HG02840 (cell line): ENCODE data around the gene DVL2.

Experiments
- ATAC-seq: cut with Tn5 transposase; IDR thresholded peaks from one replicate; pipeline ENCODE4 v1.9.1; 2021; ENCODE audit warnings: mild to moderate bottlenecking, moderate library complexity, moderate number of reproducible peaks; ENCODE audit not compliant: unreplicated experiment, low FRiP score

Gene DVL2

GRCh38 chr17:7234083-7234951, at the start of gene DVL2:
Gene DVL2, minus strand, starts transcription at chr17:7234517. Its CDS starts 255 bp downstream, at chr17:7234262.
- ATAC-seq, result peak; percentile 57

GRCh38 chr17:7283471-7284216, 49.3 kb upstream of the DVL2 start:
- ATAC-seq, result no peak

GRCh38 chr17:7282752-7283321, 48.5 kb upstream of the DVL2 start:
- no peak for ATAC-seq

- ATAC-seq, result no peak
Observed at GRCh38 chr17:7281953-7282751, 47.8 kb upstream of the DVL2 start.

- peak; percentile 50 for ATAC-seq
Observed at GRCh38 chr17:7281074-7281952, 47.0 kb upstream of the DVL2 start, which contains the start of gene SLC2A4. Gene SLC2A4, plus strand, starts transcription at chr17:7281718. Its CDS starts 217 bp downstream, at chr17:7281935.

GRCh38 chr17:7280519-7281073, 46.3 kb upstream of the DVL2 start:
- peak; percentile 51 for ATAC-seq

GRCh38 chr17:7279448-7279847, 45.1 kb upstream of the DVL2 start:
- no peak for ATAC-seq

- no peak for ATAC-seq
Observed at GRCh38 chr17:7266784-7267183, 32.5 kb upstream of the DVL2 start.

GRCh38 chr17:7263801-7264078, 29.4 kb upstream of the DVL2 start:
- no peak for ATAC-seq

- no peak for ATAC-seq
Observed at GRCh38 chr17:7262935-7263800, 28.9 kb upstream of the DVL2 start.

- ATAC-seq, result no peak
Observed at GRCh38 chr17:7262192-7262934, 28.0 kb upstream of the DVL2 start, which contains the start of gene CLDN7. Gene CLDN7, minus strand, starts transcription at chr17:7262478. Its CDS starts 435 bp downstream, at chr17:7262043.

GRCh38 chr17:7261379-7262191, 27.3 kb upstream of the DVL2 start:
- ATAC-seq, result no peak

GRCh38 chr17:7260651-7261378, 26.5 kb upstream of the DVL2 start:
- ATAC-seq, result no peak

- no peak for ATAC-seq
Observed at GRCh38 chr17:7260151-7260550, 25.8 kb upstream of the DVL2 start.

GRCh38 chr17:7259555-7259889, 25.2 kb upstream of the DVL2 start:
- ATAC-seq, result no peak
